Retinal pigment epithelial cell (primary cell): Measurements from ENCODE around the gene TOP2B.

Source experiments
- DNase-seq: peaks from one replicate; pipeline ENCODE4 v3.0.0-alpha.2; 2010; ENCODE audit warnings: low read depth
- H3K4me3 ChIP-seq: 2 replicates; pipeline ENCODE4 v1.5.1; 2011; ENCODE audit warnings: mild to moderate bottlenecking, low read length, control low read depth, moderate library complexity
- TF ChIP-seq, protein P1 (sequence below): conservative IDR thresholded peaks from 2 replicates; pipeline ENCODE4 v1.5.1; 2011; ENCODE audit warnings: low read depth, low read length, control low read depth, inconsistent platforms

The TOP2B gene

DNA sequence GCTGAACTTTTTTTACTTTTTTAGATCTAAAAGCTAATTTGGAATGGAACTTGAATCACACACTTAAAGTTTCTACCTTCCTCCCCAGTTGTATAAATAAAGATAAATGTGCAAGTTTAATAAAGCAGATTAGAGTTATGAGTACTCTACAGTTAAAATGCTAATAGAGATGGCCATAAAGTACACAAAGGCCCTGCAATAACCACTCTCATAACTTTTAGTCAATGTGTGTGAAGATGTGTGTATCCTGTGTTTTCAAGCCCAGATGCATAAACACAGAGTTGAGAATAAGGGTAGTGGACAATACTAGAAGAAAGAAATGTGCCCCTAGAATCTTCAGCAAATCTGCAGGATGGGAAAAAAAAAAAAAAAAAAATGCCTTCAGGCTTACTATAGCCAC, 45.3 kb downstream of the TOP2B start:
- no peak overlapping the region for H3K4me3 ChIP-seq
- no peak for DNase-seq
- TF ChIP-seq, protein P1, sequence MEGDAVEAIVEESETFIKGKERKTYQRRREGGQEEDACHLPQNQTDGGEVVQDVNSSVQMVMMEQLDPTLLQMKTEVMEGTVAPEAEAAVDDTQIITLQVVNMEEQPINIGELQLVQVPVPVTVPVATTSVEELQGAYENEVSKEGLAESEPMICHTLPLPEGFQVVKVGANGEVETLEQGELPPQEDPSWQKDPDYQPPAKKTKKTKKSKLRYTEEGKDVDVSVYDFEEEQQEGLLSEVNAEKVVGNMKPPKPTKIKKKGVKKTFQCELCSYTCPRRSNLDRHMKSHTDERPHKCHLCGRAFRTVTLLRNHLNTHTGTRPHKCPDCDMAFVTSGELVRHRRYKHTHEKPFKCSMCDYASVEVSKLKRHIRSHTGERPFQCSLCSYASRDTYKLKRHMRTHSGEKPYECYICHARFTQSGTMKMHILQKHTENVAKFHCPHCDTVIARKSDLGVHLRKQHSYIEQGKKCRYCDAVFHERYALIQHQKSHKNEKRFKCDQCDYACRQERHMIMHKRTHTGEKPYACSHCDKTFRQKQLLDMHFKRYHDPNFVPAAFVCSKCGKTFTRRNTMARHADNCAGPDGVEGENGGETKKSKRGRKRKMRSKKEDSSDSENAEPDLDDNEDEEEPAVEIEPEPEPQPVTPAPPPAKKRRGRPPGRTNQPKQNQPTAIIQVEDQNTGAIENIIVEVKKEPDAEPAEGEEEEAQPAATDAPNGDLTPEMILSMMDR, result no peak

DNA sequence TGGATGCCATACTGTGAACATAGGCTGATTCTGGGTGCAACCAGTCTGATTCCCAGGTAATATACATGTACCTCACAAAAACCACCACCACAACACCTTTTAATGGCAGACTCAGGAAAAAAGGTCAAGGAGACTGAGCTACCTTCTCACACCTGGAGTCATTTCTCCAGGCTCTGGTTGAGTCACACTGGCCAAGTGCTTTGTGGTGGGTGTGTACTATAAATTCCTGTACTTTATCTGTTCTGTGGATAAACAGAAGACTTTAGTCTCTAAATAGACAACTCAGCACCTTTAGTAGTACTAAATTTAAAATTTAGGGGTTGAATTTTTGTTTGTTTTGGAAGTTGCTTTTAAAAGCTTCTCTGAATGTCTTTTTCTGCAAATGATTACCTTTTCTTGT, 46.7 kb downstream of the TOP2B start:
- no peak overlapping the region for H3K4me3 ChIP-seq
- TF ChIP-seq, protein P1, result no peak
- no peak for DNase-seq

DNA sequence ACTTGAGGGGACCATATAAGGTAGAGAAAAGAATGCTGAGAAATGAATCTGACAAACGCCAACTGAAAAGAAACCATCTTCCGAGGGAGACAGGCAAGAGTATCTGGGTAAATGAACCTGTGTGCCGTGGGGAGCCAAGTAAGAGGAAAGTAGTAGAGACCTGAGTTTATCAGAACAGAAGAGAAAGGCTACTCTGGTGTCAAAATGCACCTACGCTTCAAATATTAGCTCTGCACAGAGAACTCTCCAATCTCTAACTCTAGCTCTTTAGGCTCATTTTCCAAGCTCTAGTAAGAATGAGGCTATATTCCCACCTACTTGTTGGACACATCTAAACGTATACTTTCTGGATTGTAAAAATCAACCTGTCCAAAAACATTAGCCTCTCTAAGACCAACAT, 53.5 kb downstream of the TOP2B start:
- no peak for DNase-seq
- TF ChIP-seq, protein P1, result no peak
- no peak overlapping the region for H3K4me3 ChIP-seq

DNA sequence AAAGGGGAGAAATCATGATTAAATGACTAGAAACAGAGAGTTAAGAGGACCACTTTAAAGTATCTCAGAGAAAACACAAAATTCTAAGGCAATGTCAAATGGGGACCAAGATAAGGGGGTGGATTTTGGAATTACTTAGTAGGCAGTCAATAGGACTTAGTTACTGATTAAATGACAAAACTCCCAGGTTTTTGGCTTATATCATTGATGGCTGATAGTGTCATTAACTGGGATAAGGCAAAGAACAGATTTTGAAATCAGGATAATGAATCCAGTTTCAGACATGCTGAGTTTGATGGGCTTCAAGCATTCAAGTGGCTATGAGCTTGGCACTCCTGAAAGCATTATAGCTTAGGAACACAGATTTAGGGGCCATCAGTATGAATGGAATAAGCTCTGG, 53.9 kb downstream of the TOP2B start:
- no peak for DNase-seq
- no peak overlapping the region for H3K4me3 ChIP-seq
- TF ChIP-seq, protein P1, result no peak

DNA sequence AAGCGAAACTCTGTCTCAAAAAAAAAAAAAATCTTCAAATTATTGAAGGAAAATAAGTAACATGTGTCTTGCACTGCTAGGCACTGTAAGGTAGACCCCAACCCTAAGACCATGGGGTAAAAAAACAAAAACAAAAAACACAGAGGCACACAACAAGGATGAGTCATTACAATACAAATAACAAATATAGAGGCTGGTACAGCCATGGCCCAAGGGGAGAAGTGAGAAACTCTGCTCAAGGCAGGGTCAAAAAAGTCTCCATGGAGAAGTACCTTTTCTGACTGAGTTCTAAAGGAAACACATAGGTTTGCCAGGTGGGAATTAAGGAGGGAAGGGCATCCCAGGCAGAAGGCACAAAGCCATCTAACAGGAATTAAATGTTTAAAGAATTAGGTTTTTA, 54.5 kb downstream of the TOP2B start:
- H3K4me3 ChIP-seq, result no peak overlapping the region
- TF ChIP-seq, protein P1, result no peak
- DNase-seq, result no peak

DNA sequence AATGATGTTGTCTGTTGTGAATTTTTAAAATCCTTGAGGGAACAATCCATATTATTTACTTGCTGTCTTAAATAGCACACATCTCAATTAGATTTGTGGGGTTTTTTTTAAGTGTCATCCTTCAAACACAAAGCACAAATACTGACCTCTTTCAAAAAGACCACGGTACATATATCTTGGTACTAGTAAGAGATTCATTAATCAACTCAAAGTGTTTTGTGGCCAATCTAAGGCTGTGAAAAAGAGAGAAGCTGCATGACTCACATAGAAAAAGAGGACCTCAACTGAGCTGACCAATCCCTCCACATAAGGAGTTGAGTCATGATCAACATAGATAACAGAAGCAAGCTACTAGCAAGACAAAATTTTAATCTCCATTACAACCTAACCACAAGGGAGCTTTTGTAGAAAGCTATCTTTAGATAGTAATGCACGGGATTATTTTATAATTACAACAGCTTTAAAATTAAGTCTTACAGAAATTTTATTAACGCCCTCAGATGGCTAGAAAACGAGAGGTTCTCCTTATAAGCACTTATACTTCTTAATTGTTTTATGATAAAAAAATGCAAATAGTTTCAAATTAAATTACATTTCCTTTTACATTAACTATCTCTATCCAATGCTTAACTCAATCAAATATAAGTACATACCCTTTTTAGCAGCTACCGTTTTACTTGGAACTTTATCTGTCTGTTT, 60.5 kb downstream of the TOP2B start:
- H3K4me3 ChIP-seq, result no peak overlapping the region
- TF ChIP-seq, protein P1, result no peak
- DNase-seq, result peak; percentile 80

DNA sequence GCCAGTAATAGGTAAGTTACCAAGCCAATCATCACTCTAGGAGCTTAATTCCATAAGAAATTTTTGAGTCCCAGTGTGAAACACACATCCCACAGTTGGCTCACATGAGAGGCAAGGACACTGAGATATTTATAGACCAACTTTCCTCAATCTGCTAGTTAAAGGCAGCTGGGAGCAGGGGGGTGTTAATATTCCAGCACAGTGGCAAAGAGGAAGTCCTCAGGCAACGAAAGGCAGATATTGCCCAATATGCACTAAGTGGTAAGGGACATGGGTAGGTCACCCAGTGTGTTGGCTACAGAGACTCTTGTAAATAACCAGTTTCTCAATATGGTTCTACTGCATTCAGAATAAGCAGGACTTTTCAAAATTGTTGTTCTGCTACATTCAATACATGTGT, 61.0 kb downstream of the TOP2B start:
- TF ChIP-seq, protein P1, result no peak
- no peak overlapping the region for H3K4me3 ChIP-seq
- DNase-seq, result no peak
